ENCODE measurements around the gene NOL3.
"Not testable (repeated sequence)": the region's sequence is repeated elsewhere in the genome, so short reads cannot be mapped to it uniquely, and the experiment has no call there.

Gene NOL3

GRCh38 chr16:67170168-67170948 is at the start of gene NOL3:
TSS of gene NOL3 (plus strand) at chr16:67170538.
- DNase-seq, result peak; percentile 40 to 48

- DNase-seq, result not testable (repeated sequence)
Observed at GRCh38 chr16:67122799-67123198, 47.5 kb upstream of the NOL3 start.

- no peak for DNase-seq
Observed at GRCh38 chr16:67128417-67128816, 41.9 kb upstream of the NOL3 start.

GRCh38 chr16:67128887-67129286 is 41.5 kb upstream of the NOL3 start:
- no peak for DNase-seq

GRCh38 chr16:67129422-67129821 is 40.9 kb upstream of the NOL3 start:
- DNase-seq, result no peak

GRCh38 chr16:67137605-67138004 is 32.7 kb upstream of the NOL3 start:
- DNase-seq, result no peak

- no peak for DNase-seq
Observed at GRCh38 chr16:67141391-67141790, 28.9 kb upstream of the NOL3 start.

- DNase-seq, result no peak
Observed at GRCh38 chr16:67142342-67142741, 28.0 kb upstream of the NOL3 start.

- DNase-seq, result no peak
Observed at GRCh38 chr16:67144943-67145342, 25.4 kb upstream of the NOL3 start.

- no peak for DNase-seq
Observed at GRCh38 chr16:67145746-67146145, 24.6 kb upstream of the NOL3 start.

- DNase-seq, result no peak
Observed at GRCh38 chr16:67146523-67147357, 23.6 kb upstream of the NOL3 start.

- no peak for DNase-seq
Observed at GRCh38 chr16:67147437-67148140, 22.7 kb upstream of the NOL3 start.

GRCh38 chr16:67148221-67148620 is 22.1 kb upstream of the NOL3 start:
- DNase-seq, result no peak

- DNase-seq, result no peak
Observed at GRCh38 chr16:67148656-67149275, 21.6 kb upstream of the NOL3 start.

GRCh38 chr16:67149276-67150046 is 20.9 kb upstream of the NOL3 start:
- no peak for DNase-seq

- peak in 1 of 2 donors; percentile 55 for DNase-seq
Observed at GRCh38 chr16:67150047-67150832, 20.1 kb upstream of the NOL3 start.

GRCh38 chr16:67150833-67151396 is 19.4 kb upstream of the NOL3 start, which contains the start of gene B3GNT9:
TSS of gene B3GNT9 (minus strand) at chr16:67150998. CDS start at chr16:67150485, 513 bp downstream.
- peak in 1 of 2 donors; percentile 42 for DNase-seq

- DNase-seq, result no peak
Observed at GRCh38 chr16:67151431-67152097, 18.8 kb upstream of the NOL3 start.

GRCh38 chr16:67154578-67155294 is 15.6 kb upstream of the NOL3 start:
- DNase-seq, result no peak
